Right renal pelvis (tissue), 4 donors: ENCODE measurements around the gene SLC34A1. TPM values are rescaled to one million over a fixed set of nuclear protein-coding genes. Genes with fewer than 3 reads are reported as not detected.

Source experiments
- DNase-seq, 4 donors: peaks; one replicate each; pipeline ENCODE4 v3.0.0-alpha.2; 2013; ENCODE audit warnings: low read depth in 4 of 4, low spot score in 3 of 4, missing footprints in 1 of 4
- polyA plus RNA-seq, 4 donors: library from polyadenylated mRNA; unstranded; fragments of 120-200 nt; gene quantifications; one replicate each; pipeline ENCODE4 v1.2.1, GENCODE V29; 2013; ENCODE audit not compliant: insufficient read length in 4 of 4

SLC34A1 gene
- polyA plus RNA-seq, 4 donors, result 134 to 198 (median 174) TPM

DNA sequence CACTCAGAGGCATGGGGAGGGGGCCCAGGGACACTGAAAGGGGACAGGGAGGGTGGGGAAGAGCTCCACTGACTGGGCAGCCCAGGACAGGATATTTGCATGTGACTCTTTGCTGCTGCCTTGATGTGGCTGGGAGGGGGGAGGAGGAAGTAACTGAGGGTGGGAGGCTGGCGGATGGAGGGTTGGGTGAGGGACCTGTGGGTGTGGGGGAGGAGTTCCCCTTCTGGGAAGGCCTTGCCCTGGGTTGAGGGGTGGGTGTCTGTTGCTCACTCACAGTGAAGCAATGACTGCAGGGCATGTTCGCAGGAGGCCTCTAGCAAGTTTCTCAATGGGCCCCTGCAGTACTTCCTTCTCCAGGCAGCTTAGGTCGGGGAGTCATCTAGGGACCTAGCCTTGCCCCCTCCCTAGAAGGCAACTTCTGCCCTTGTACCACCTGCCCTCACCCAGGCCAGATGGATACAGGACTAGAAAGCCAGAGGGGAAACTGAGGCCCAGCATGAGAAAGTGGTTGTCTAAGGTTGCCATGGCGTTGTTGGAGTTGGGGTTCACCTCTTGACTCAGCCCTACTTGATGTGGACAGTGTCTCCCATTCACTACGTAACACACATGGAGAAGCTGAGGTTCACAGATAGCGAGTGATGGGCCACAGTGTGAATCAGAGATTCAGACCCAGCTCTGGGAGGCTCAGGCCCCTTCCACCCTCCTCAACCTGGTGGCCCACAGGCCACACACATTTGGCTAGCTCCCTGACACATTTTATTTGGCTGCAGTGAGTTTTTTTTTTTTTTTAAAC, 45.2 kb downstream of the SLC34A1 start:
- no peak for DNase-seq

DNA sequence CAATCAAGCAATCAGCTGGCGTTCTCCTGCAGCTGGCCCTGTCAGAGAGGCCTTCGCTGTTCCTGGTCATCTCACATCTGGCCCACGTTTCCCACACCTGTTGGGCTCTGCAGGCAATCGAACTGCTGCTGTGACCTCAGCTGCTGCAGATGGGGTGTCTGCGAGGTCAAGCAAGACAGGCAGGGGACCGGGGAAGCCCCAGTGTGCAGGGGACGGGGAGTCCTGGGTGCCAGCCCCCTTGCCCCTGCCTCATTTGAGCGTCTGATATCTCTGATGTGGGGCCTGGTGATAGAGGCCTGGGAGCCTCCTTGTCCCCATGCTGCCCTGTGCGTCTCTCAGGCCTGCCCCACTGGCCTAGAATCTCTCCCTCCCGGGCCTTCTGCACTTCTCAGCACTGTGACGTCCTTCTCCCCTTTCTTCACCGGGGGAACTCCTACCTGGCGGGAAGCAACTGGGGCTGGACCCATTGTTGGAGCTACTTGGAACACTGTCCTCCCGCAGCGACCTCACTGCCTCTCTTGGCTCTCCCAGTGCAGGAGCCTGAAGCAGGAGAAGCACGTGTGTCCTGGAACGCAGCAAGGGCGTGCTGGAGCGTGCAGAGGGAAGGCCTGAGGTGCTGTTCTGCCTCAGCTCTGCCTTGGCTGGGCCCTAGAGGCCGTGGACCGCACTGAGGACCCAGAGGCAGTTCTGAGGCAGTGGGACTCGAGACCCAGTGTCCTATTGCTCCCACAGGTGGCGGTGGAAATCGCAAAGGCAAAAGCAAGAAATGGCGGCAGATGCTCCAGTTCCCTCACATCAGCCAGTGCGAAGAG, 46.1 kb downstream of the SLC34A1 start:
- no peak for DNase-seq

DNA sequence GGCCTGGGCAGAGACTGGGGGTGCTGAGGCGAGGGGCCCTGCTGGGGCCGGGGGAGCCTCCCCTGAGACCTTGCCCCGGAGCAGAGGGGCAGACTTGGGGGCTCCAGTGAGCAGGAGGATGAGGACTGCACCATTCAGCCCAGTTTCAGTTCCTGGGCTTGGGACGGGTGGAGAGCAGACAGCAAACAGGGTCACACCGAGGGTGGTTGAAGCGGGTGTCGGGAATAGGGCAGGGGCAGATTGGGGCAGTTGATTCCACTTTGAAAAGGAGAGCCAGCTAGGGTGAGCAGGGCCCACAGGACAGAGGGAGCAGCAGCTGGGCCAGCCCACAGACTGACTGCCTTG, 46.7 kb downstream of the SLC34A1 start:
- no peak for DNase-seq

DNA sequence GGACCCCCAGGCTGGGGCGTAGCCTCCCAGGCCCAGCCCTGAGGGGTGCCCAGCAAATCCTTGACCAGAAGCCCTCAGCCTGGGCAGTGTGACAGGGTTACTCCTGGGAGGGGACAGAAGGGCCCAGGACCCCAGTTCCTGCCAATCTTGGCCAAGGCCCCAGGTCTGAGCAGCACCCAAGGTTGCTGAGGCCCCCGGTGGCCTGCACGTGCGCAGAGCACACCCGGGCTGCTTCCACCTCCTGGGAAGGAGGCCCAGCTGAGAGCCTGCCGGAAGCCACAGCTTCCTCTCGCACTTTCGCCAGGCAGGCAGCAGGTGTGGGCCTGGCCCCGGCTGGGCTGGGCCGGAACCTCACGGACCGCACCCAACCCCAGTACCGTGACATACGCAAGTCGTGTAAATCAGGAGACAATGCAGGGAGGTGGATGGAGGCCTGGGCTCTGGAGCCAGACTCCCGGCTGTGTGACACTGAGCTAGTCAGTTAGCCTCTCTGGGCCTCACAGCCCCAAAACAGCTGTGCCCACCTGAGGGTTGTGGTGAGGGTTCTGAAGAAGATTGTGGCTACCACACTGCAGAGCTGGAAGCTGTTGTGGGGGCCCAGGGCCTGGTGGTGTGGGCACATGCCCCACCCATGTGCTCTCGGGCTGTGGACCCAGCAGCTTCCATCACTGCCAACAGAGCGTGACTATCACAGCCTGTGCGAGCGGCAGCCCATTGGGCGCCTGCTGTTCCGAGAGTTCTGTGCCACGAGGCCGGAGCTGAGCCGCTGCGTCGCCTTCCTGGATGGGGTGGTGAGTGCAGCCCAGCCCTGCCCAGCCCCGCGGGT, 47.3 kb downstream of the SLC34A1 start:
- DNase-seq, result no peak

DNA sequence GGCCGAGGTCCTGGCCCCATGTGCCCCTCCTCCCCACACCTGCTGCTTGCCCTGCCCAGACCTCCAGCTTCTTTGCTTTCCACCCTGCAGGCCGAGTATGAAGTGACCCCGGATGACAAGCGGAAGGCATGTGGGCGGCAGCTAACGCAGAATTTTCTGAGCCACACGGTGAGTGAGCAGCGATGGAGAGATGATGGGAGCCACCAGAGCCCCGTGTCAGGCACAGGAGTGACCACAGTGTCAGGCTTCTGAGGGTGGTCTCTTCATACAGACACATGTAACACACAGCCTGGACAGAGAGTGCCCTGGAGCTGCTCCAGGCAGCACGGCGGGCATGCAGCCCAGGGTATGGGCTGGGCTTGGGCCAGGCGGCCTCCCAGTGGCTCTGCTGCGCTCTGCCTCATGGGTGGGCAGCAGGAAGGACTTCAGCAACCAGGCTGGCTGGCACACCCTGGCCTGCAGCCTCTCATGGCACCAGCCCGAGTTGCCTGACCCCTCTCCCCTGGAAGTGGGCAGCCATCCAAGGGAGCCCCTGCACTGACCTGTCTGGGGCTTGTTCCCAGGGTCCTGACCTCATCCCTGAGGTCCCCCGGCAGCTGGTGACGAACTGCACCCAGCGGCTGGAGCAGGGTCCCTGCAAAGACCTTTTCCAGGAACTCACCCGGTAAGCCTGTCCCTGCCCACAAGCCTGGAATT, 48.1 kb downstream of the SLC34A1 start:
- DNase-seq, result no peak

DNA sequence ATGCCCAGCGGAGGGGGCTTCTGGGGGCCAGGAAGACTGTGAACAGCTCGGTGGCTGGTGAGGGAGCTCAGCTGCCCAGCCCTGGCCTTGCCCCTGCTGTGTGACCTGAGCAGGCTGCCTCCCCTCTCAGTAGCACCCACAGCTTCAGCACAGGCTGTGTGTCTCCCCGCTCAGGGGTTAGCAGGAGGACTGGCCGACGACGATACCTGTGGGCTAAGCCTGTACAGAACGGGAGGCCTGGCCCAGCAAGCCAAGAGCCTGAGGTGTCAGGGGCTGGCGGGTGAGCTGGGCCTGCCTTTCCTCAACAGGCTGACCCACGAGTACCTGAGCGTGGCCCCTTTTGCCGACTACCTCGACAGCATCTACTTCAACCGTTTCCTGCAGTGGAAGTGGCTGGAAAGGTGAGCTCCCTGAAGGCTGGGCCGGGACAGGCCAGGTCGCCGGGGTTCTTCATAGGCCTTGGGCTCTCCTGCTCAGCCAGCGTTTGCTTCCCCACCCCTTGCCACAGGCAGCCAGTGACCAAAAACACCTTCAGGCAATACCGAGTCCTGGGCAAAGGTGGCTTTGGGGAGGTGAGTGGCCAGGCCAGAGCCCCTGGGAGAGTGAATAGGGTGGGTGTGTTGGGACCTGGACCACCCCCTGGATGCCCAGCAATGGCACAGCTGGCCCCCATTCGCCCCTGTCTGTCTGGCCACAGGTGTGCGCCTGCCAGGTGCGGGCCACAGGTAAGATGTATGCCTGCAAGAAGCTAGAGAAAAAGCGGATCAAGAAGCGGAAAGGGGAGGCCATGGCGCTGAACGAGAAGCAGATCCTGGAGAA, 48.8 kb downstream of the SLC34A1 start:
- no peak for DNase-seq

DNA sequence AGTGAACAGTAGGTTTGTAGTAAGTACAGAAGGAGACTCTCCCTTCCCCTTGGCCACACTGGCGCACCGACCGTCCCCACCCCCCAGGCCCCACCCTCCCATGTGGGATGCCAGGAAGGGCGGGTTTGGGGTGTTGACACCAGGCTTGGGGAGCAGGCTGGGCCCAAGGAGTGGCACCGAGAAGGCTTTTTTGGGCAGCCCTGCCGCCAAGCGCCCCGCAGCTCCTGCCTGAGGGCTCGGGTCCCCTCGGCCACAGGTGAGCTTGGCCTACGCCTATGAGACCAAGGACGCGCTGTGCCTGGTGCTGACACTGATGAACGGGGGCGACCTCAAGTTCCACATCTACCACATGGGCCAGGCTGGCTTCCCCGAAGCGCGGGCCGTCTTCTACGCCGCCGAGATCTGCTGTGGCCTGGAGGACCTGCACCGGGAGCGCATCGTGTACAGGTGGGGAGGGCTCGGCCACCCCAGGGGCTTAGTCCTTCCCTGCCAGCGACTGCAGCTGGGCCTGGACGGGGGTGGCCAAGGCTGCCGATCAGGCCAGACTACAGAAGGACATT, 49.5 kb downstream of the SLC34A1 start:
- DNase-seq, result no peak

DNA sequence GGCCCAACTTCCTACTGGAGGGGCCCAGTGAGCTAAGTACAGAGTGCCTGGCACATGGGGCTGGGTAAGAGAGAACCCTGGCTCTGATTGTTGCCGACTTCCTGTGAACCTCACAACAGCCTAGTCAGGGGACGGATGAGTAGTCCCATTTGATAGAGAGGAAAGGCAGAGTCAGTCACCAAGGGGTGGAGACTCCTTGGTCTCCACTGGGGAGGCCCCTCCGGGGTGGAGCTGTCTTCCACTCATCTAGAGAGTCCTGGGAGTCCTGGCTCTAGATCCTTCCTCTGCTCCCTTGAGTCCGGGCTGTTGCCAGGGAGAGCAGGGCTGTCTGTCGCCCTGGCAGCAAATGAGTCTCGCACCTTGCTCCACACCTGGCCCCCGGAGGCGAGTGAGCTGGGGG, 50.2 kb downstream of the SLC34A1 start:
- no peak for DNase-seq

DNA sequence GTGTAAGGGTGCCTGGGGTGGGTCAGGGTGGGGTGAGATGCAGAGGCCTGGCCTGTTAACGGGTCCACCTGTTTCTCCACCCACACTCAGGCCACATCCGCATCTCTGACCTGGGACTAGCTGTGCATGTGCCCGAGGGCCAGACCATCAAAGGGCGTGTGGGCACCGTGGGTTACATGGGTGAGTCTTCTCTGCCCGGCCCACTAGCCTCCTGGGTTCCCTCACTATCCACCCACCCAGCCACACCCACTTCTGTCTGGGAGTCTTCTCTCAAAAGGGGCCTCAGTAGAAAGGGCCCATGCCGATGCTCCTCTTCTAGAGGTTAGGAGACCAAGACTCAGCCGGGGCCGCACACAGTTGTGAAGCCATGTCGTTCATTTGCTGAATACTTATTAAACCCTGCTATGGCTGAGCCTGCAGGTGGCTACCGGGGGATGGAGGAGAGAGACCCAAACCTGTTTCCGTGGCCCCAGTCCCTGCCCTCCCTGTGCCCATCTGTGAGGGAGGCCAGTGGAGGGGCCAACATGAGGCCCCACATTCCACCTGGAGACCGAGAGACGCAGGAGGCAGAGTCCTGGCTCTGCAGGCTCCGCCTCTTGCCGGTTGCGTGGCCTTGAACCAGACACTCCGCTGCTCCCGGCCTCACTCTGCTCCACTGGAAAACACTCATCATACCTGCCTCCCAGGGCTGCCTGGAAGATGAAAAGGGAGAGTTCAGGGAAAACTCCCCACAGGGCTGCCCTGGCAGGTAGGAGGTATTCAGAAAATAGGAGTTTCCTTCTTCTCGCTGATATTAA, 50.9 kb downstream of the SLC34A1 start:
- no peak for DNase-seq

DNA sequence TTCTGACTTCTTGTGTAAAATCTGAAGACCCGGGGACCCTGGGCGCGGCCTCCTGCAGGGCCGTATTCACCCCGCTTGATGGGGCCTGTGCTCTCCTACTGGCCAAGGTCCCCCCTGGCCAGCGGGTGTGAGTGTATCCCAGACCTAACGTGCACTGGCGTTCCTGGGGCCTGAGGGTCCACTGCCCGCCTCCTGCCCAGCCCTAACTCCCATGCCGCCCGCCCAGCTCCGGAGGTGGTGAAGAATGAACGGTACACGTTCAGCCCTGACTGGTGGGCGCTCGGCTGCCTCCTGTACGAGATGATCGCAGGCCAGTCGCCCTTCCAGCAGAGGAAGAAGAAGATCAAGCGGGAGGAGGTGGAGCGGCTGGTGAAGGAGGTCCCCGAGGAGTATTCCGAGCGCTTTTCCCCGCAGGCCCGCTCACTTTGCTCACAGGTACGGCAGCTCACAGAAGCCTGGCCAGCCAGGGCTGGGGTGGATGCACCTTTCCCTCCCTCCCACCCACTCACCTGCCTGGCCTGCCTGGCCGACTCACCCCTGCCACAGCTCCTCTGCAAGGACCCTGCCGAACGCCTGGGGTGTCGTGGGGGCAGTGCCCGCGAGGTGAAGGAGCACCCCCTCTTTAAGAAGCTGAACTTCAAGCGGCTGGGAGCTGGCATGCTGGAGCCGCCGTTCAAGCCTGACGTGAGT, 51.8 kb downstream of the SLC34A1 start:
- DNase-seq, result no peak

DNA sequence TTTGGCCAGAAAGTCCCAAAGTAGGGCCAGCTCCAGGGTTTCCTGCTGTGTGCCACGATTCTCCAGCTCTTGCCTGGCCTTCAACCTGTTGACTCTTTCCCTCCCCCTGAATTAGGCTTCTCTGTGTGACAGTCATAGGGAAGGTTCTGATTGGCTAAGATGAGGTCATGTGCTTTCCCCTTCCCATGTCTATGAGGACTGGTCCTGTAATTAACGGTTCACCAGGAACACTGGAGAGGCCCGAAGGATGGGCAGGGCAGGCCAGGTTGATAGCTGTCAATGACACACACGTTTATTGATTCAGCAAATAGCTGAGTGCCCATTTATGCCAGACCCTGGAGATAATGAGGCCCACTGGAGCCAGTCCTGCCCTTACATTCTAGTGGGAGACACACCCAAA, 53.4 kb downstream of the SLC34A1 start:
- no peak for DNase-seq

DNA sequence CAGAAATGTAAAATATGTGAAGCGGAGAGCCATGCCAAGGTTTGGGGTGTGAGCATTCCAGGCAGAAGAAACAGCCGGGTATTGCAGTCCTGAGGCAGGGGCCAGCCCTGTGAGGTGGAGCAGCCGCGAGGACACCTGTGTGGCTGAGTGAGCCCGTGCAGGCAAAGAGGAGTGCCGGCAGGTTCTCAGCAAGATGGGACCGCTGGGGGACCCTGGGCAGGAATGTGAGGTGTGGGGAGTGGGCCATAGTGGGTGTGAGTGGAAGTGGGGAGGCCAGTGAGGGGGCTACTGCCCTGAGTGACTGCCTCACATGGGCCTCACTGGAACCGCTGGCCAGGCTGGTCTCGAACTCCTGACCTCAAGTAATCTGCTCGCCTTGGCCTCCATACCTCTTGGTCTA, 54.2 kb downstream of the SLC34A1 start:
- DNase-seq, result no peak

DNA sequence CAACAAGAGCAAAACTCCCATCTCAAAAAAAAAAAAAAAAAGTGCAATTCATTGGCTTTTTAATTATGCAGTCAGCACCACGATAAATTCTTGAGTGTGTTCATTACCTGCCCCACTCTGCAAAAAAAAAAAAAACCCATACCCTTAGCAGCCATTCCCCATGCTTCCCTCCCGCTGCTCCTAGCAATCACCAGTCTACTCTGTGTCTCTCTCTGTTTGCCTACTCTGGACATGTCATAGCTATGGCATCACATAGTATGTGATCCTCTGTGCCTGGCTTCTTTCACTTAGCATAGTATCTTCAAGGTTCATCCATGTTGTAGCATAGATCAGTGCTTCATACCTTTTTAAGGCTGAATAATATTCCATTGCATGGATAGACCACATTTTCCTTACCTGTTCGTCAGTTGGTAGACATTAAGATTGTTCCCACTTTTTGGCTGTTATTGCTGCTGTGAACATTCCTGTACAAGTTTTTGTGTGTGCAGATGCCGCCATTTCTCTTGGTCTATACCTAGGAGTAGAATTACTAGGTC, 55.4 kb downstream of the SLC34A1 start:
- DNase-seq, result no peak

DNA sequence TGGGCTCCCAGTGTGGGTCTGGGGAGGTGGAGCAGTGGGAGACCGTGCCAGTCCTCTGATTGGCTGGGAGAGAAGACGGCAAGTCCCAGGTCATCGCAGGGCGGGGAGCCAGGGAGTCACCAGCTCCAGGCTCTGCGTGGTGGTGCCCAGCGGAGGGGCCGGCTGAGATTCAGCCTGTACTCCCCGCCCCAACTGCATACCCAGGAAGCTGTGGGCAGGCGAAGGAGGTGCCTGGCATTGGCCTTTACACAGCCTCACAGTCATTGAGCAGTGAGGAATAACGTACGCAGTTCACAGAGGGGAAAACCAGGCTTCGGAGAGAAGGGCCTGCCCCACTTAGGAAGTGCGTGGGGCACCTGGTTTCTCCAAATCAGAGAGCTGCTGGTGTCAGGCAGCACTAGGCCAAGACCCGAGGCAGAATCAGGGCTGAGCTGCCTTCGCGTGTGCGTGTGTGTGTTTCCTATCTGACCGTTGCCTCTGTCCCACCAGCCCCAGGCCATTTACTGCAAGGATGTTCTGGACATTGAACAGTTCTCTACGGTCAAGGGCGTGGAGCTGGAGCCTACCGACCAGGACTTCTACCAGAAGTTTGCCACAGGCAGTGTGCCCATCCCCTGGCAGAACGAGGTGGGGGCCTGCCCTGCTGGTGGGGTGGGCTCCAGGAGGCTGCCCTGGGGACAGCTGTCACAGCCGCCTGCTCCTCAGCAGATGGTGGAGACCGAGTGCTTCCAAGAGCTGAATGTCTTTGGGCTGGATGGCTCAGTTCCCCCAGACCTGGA, 56.2 kb downstream of the SLC34A1 start:
- no peak for DNase-seq

DNA sequence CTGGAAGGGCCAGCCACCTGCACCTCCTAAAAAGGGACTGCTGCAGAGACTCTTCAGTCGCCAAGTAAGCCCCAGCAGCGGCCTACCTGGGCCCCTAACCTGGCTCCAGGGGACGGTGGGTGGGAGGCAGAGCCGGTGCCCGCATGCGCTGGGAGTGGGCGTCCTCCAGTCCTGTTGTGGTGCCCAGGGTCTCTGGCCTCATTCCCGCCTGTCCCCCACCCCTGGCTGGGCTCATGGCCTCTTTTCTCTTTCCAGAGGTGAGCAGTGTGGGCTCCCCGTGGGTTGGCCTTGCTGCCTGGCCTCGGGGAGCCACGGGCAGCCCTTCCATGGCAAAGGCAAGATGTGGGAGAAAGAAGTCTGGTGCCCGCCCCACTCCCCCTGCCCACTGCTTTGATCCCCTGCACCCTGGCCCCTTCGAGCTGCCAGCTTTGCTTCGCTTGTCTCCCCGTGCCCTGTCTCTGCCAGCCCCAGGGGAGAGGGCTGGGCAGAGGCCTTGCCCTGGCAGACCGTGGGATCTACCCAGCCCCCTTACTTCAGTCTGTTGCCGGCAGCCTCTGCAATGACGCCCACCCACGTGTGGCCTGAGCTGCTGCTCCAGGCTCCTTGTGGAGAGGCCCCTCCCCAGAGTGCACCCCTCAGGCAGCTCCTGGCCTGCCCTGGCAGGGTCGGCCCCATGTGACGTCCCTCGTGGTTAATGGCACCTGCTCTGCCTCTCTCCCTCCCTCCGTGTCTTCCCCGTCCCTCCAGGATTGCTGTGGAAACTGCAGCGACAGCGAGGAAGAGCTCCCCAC, 57.0 kb downstream of the SLC34A1 start:
- no peak for DNase-seq
